D721Med (cell line): ENCODE measurements around the gene ATP8A2.

Experiments
- DNase-seq: peaks from one replicate; pipeline ENCODE4 v3.0.0; 2011; ENCODE audit warnings: low spot score; ENCODE audit not compliant: insufficient read length
- FAIRE-seq: peaks from 2 replicates; lab custom pipeline; 2011; peaks lifted over from hg19 to GRCh38; lab: Jason Lieb, UNC
- TF ChIP-seq, protein P1 (sequence below): IDR thresholded peaks from 2 replicates; pipeline ENCODE4 v1.5.1; 2012; ENCODE audit warnings: mild to moderate bottlenecking, control low read depth; ENCODE audit not compliant: insufficient read depth; ENCODE audit errors: missing control alignments

Gene ATP8A2

DNA sequence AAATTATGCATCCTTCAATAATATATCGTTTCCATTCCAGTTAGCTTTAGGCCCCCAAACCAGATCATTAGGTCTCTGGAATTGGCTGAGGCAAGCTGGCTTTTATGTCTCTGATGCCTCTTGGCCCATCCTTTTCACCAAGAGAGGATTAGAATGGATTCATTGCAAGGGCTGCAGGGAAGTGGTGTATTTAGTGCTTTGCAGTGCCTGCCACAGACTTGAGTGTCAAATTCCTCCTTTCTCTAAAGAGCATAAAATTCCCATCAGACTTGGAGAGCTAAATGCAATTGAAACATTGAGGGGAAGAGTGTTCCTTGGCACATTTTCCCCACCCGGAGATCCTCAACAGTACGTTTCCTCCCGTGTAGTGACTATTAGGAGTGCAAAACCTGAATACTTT is 302.6 kb downstream of the ATP8A2 start:
- FAIRE-seq = no peak

DNA sequence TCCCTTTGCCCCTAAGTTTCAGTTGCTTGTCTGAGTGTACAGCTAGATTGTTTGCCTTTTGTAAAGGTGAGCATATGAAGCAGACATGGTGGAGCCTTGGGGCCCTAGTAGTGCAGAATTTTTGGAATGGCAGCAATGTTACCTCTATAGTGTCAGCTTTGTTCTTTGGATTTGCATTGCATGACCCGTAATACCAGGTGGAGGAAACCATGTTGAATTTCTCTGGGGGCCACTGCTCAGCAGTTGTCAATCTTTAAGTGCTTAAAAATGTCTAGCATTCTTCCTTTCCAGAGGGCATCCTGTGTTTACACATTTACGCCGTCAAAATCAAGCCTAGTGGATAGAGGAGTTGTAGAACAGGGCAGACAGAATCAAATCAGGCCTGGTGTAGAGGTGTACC is 303.3 kb downstream of the ATP8A2 start:
- FAIRE-seq (no peak), DNase-seq (no peak)
- TF ChIP-seq, protein P1, sequence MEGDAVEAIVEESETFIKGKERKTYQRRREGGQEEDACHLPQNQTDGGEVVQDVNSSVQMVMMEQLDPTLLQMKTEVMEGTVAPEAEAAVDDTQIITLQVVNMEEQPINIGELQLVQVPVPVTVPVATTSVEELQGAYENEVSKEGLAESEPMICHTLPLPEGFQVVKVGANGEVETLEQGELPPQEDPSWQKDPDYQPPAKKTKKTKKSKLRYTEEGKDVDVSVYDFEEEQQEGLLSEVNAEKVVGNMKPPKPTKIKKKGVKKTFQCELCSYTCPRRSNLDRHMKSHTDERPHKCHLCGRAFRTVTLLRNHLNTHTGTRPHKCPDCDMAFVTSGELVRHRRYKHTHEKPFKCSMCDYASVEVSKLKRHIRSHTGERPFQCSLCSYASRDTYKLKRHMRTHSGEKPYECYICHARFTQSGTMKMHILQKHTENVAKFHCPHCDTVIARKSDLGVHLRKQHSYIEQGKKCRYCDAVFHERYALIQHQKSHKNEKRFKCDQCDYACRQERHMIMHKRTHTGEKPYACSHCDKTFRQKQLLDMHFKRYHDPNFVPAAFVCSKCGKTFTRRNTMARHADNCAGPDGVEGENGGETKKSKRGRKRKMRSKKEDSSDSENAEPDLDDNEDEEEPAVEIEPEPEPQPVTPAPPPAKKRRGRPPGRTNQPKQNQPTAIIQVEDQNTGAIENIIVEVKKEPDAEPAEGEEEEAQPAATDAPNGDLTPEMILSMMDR = no peak

More for the DNA sequence above, 302.6 kb downstream of the ATP8A2 start:
- no peak for DNase-seq
- TF ChIP-seq, protein P1 = no peak

GRCh38 chr13:25677956-25678355 is 306.2 kb downstream of the ATP8A2 start:
- DNase-seq = no peak
- FAIRE-seq = no peak
- TF ChIP-seq, protein P1 = no peak

DNA sequence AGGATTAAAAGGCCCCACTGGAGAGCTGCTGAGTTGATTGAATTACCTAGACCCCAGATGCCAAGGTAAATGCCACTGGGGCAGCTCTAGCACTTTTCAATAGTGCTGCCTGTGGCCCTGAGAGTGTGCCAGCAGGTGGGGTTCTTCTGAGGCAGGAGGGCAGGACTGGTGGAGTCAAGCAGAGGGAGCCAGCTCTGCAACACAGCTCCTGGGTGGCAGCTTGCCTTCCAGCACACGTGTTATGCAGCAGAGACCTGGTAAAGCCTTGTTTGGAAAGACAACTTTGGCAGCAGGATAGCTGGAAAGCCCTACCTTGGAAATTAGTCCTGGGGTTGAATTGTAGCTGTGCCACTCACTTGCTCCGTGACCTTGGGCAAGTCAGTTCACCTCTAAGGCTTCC is 306.6 kb downstream of the ATP8A2 start:
- FAIRE-seq = no peak
- TF ChIP-seq, protein P1 = no peak

DNA sequence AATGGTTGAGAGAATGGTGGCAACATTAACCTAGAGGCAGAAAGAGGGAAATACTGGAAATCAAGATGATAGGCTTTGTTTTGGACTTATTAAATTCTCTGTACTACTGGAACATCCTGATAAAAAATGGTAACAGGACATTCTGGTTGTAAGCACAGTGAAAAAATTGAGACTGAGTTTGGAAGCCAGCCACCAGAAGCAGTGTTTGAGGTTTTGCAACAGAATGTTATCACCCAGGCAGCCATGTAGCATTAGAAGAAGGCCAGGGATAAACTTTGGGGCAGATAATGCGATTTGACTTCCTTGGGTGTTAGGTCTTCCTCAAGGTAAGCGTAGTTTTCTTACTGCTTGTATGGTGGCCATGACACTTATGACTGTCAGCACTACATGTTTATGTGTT is 307.4 kb downstream of the ATP8A2 start:
- FAIRE-seq = no peak
- TF ChIP-seq, protein P1 = no peak

More for the DNA sequence above, 306.6 kb downstream of the ATP8A2 start:
- DNase-seq = no peak

DNA sequence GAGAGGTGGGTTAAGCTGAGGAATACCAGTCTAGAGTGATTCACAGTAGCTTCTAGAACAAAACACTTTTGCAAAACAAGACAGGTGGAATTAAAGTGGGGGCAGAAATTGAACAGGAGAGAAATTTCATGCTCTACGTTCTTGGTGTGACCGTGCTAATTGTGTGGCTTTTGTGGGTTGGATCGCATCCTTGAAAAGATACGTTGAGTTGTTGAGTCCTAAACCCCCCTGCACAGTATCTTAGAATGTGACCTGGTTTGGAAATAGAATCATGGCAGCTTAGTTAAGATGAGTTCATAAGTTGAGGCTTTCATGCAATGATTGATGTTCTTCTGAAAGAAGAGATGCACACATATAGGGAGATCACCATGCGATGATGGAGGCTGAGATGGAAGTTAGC is 308.2 kb downstream of the ATP8A2 start:
- TF ChIP-seq, protein P1 = no peak
- DNase-seq (no peak), FAIRE-seq (no peak)

More for the DNA sequence above, 307.4 kb downstream of the ATP8A2 start:
- DNase-seq = no peak

- TF ChIP-seq, protein P1 = no peak
- no peak for FAIRE-seq
- DNase-seq = no peak
Measured at GRCh38 chr13:25682276-25682675, 310.5 kb downstream of the ATP8A2 start.
